Muscle of back (tissue), 13 donors: ENCODE data around the gene DMAC1. TPM values are rescaled to one million over a fixed set of nuclear protein-coding genes. Genes with fewer than 3 reads are reported as not detected.

Source experiments
- DNase-seq, 3 donors: peaks; one replicate each; pipeline versions ENCODE4 v3.0.0 to v3.0.0-alpha.2; 2013
- long read RNA-seq, 9 donors: transcript quantifications; one replicate each; lab custom pipeline, GENCODE V29; 2026
- polyA plus RNA-seq, 10 donors: library from polyadenylated mRNA; unstranded; fragments of 120-200 nt; gene quantifications; one replicate each; pipeline ENCODE4 v1.2.1, GENCODE V29; 2013; ENCODE audit not compliant: insufficient read length in 10 of 10

The DMAC1 gene, protein sequence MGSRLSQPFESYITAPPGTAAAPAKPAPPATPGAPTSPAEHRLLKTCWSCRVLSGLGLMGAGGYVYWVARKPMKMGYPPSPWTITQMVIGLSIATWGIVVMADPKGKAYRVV
- 10 to 100 TPM; 56.7 to 77.7 (median 69.5) TPM for polyA plus RNA-seq
- long read RNA-seq, donor 1, transcript DMAC1-201 (2 exons, 2,755 nt) = major isoform, 87 of 96 reads
- long read RNA-seq, donor 1, partial matches to known transcripts = 0 of 96 reads
- long read RNA-seq, donor 1, other reads (novel, unspliced or antisense) = 9 of 96 reads
- long read RNA-seq, donor 2, transcript DMAC1-201 (2 exons, 2,755 nt) = major isoform, 95 of 103 reads
- long read RNA-seq, donor 2, partial matches to known transcripts = 0 of 103 reads
- long read RNA-seq, donor 2, other reads (novel, unspliced or antisense) = 8 of 103 reads
- long read RNA-seq, donor 3 = 0 reads
- long read RNA-seq, donor 4, transcript DMAC1-201 (2 exons, 2,755 nt) = major isoform, 60 of 60 reads
- long read RNA-seq, donor 4, partial matches to known transcripts = 0 of 60 reads
- long read RNA-seq, donor 4, other reads (novel, unspliced or antisense) = 0 of 60 reads
- long read RNA-seq, donor 5, transcript DMAC1-201 (2 exons, 2,755 nt) = major isoform, 140 of 150 reads
- long read RNA-seq, donor 5, partial matches to known transcripts = 0 of 150 reads
- long read RNA-seq, donor 5, other reads (novel, unspliced or antisense) = 10 of 150 reads
- long read RNA-seq, donor 6, transcript DMAC1-201 (2 exons, 2,755 nt) = major isoform, 107 of 122 reads
- long read RNA-seq, donor 6, partial matches to known transcripts = 0 of 122 reads
- long read RNA-seq, donor 6, other reads (novel, unspliced or antisense) = 15 of 122 reads
- long read RNA-seq, donor 7, transcript DMAC1-201 (2 exons, 2,755 nt) = major isoform, 55 of 61 reads
- long read RNA-seq, donor 7, partial matches to known transcripts = 0 of 61 reads
- long read RNA-seq, donor 7, other reads (novel, unspliced or antisense) = 6 of 61 reads
- long read RNA-seq, donor 8, transcript DMAC1-201 (2 exons, 2,755 nt) = major isoform, 73 of 73 reads
- long read RNA-seq, donor 8, partial matches to known transcripts = 0 of 73 reads
- long read RNA-seq, donor 8, other reads (novel, unspliced or antisense) = 0 of 73 reads
- long read RNA-seq, donor 9, transcript DMAC1-201 (2 exons, 2,755 nt) = major isoform, 16 of 16 reads
- long read RNA-seq, donor 9, partial matches to known transcripts = 0 of 16 reads
- long read RNA-seq, donor 9, other reads (novel, unspliced or antisense) = 0 of 16 reads

- DNase-seq = peak; percentile 86 to 95 (median 88)
Observed at GRCh38 chr9:7799234-7799943, at the start of gene DMAC1. Gene DMAC1 (minus strand): TSS chr9:7799778. CDS start chr9:7799734, 44 bp downstream.

DNA sequence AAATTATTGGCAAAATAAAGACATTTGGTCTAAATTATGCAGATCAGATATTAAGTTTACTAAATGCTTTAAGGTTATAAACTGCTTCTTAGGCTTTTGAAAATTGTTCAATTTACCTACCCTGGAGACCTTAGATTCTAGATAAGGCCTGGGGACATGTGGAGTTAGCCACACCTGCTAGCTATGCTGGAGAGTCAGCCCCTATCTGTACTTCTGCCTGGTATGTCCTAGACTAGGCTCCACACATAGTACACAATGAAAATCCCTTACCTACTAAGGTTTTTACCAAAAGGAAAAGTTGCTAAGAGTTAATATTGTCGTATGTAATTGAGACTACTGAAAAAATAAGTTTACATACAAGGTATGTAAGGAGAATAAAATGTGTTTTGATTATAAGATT is 49.8 kb upstream of the DMAC1 start:
- no peak for DNase-seq

- DNase-seq = no peak
Observed at GRCh38 chr9:7848498-7848897, 48.9 kb upstream of the DMAC1 start.

- DNase-seq = peak in 2 of 3 donors; percentile 4 to 31
Observed at GRCh38 chr9:7844242-7844641, 44.7 kb upstream of the DMAC1 start.

- no peak for DNase-seq
Observed at GRCh38 chr9:7841831-7842230, 42.3 kb upstream of the DMAC1 start.

DNA sequence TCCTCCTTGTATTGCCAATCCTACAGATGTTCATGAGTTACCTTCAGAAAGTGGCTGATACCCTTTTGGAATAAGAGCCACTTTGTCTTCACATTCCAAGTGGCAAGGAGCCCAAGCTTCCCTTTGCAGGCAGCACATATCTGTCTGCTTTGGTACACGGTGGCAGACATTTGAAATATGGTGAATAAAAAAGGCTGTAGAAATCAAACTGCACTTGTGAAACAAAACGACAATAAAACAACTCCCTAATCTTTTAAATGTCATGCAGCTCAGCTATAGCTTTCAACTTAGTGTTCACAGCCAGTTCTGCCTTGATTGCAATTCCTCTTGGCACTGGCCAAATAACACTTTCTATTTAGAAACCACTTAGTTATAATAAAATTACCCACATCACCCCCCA is 35.0 kb upstream of the DMAC1 start:
- DNase-seq = no peak

DNA sequence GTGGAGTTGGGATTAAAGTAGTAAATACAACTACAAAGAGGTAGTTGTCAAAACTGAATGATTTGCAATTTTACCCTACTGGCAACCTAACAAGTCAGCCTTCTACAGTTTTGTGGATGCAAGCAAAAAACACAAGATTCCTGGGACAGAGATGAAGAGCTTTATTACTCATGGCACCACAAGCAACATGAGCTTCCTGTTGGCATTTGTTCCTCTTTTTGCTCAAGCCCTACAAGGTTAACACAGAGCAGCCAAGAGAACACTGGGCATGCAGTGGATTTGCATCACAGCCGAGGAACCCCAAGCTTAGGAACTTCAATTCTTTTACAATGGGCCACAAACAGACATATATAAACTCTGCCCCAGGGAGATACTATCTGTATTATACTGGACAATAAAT is 28.8 kb upstream of the DMAC1 start:
- no peak for DNase-seq

GRCh38 chr9:7827792-7828191 is 28.2 kb upstream of the DMAC1 start:
- DNase-seq = no peak

DNA sequence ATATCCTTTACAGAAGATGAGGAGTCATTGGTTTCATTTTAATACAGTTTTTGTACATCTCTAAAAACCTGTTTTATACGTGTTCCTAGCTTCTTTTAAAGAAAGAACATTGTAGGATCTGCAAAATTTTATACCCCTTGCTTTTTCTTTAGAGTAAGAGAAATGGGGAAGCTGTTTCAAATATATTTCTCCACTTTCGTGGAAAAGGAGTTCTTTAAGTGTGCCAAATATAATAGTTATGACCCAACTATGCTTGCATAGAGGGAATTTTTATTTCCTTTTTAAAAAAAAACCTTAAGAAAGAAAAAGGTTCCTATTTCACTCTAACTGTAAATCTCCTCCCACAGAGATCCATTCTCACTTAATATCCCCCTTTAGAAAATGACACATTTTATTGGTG is 27.5 kb upstream of the DMAC1 start:
- DNase-seq = no peak

DNA sequence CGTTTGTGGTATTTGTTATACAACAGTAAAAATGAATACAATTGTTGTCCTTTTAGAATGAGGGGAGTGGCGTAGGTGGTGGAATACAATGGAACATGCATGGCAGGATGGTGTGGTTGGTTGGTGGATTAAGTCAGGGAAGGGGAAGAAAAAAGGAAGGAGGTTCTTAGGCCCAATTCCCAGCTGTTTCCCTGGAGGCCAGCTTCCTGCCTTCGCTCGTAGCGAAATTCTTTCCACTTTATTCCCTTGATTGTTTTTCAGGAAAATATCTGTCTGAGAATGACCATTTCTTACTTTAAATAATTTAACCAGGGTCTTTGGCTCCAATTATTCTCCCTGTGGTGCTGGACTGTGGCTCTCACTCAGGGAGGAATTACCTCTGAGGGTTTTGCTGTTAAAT is 24.1 kb upstream of the DMAC1 start:
- peak in 2 of 3 donors; percentile 36 to 66 for DNase-seq

DNA sequence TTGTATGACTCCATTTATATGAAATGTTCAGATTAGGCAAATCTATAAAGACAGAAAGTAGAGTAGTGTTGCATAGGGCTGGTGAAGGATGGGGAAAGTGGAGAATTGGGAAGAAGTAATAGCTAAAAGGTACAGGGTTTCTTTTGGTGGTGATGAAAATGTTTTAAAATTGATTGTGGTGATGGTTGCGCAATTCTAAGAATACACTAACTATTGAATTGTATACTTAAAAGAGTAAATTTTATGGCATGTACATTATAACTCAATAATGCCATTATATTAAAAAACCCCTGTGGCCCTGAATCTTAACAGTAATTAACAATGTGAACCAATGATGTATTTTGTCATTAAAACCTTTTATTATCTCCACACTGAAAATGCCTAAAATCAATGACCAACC is 20.4 kb upstream of the DMAC1 start:
- DNase-seq = no peak

DNA sequence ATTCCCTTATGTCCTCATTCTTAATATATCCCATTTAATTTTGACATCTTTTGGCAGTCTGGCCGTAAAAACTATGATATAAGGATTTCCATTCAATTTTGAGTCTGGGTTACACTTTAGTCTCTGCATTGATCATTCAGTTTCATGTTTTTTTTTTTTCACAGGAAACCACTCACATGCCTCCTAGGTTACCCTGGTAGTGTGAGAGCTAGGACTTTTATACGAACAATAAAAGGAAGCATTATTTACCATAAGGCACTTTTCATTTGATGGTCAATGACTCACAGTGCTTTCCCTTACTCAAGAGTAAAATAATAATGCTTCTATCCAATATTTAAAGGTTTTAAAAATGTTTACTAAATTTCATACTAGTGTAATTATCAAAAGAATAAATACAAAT is 16.4 kb upstream of the DMAC1 start:
- DNase-seq = no peak

DNA sequence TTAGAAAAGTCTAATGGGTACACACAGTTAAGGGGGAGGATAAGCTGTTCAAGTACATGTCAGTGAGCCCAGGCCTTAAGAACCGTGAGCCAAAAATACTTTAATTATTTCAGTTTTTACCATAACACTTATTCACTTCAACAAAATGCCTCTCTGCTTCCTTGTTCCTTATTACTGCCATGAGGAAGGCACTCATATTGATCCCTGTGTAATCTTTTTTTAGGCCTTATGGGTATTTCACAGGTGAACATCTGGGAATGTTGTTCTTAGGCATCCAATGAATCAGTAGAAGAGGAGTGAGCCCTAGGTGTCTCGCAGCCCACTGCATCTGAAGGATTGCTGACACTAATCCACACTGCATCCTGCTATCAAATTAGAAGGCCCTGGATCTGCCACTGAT is 13.5 kb upstream of the DMAC1 start:
- no peak for DNase-seq

GRCh38 chr9:7811677-7812076 is 12.1 kb upstream of the DMAC1 start:
- no peak for DNase-seq

GRCh38 chr9:7802666-7803065 is 3.1 kb upstream of the DMAC1 start:
- DNase-seq = no peak

- no peak for DNase-seq
Observed at GRCh38 chr9:7799944-7800285, 337 bp upstream of the DMAC1 start.

GRCh38 chr9:7794196-7794595 is 5.4 kb downstream of the DMAC1 start:
- DNase-seq = no peak

GRCh38 chr9:7791394-7791793 is 8.2 kb downstream of the DMAC1 start:
- DNase-seq = no peak

DNA sequence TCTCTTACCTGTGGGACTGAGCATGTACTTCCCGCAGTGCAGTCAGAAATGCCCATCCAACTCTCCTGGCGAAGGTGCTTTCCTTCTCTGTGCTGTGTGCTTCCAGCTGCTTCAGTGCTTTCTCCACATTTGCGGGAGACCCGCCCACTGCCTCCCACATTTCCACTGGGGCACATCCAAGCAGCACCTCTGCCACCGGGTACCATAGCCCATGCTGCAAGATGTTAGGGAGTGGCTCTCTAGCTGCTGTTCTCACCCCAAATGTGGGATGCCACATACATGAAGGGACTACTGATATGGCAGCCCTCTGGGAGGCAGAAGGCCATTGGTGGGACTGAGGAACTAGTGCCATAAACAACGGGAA is 8.8 kb downstream of the DMAC1 start:
- no peak for DNase-seq

GRCh38 chr9:7790022-7790818 is 9.4 kb downstream of the DMAC1 start:
- no peak for DNase-seq

DNA sequence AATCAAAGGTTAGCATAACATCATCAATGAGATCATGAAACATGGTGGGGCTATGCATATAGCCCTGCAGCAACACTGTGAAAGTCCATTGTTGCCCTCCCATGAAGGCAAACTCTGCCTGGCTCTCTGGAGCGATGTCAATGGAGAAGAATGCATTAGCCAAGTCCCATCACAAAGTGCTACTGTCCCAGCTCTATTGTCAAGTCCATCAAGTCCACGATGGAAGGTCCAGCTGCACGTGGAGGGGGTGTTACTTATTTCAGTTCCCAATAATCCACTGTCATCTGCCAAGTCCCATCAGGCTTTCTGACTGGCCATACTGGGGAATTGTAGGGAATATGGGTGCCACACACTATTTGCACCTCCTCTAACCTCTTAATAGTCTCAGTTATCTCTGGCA is 10.8 kb downstream of the DMAC1 start:
- no peak for DNase-seq
